Liver (tissue), 9 donors: ENCODE data around the gene ARX. TPM values are rescaled to one million over a fixed set of nuclear protein-coding genes. Genes with fewer than 3 reads are reported as not detected.

ENCODE experiments used
- DNase-seq: peaks from one replicate; pipeline ENCODE4 v3.0.0-alpha.2; 2017; ENCODE audit warnings: low spot score
- H3K27ac ChIP-seq, 2 donors: one replicate each; pipeline ENCODE4 v1.7.0; 2013; ENCODE audit warnings: inconsistent platforms in 2 of 2, low read length in 2 of 2, control low read depth in 1 of 2, low read depth in 1 of 2, mild to moderate bottlenecking in 1 of 2
- H3K27me3 ChIP-seq, 4 donors: one replicate each; pipeline versions ENCODE4 v1.6.1 to v1.7.0; 2013; ENCODE audit warnings: low read length in 3 of 4, inconsistent platforms in 1 of 4, mild to moderate bottlenecking in 1 of 4, moderate library complexity in 1 of 4; ENCODE audit not compliant: control insufficient read depth in 4 of 4, insufficient read depth in 4 of 4
- H3K36me3 ChIP-seq, 4 donors: one replicate each; pipeline versions ENCODE4 v1.6.1 to v1.7.0; 2013; ENCODE audit warnings: low read length in 3 of 4, mild to moderate bottlenecking in 3 of 4, low read depth in 1 of 4, moderate library complexity in 1 of 4; ENCODE audit not compliant: control insufficient read depth in 4 of 4, insufficient read depth in 3 of 4
- H3K4me1 ChIP-seq, 4 donors: one replicate each; pipeline versions ENCODE4 v1.6.1 to v1.7.0; 2013; ENCODE audit warnings: low read length in 3 of 4, mild to moderate bottlenecking in 3 of 4, moderate library complexity in 1 of 4; ENCODE audit not compliant: control insufficient read depth in 4 of 4, insufficient read depth in 4 of 4
- H3K4me3 ChIP-seq, 3 donors: one replicate each; pipeline versions ENCODE4 v1.6.1 to v1.7.0; 2013; ENCODE audit warnings: low read length in 3 of 3, control low read depth in 1 of 3, low read depth in 1 of 3, mild to moderate bottlenecking in 1 of 3
- H3K9ac ChIP-seq, 2 donors: one replicate each; pipeline ENCODE4 v1.7.0; 2013; ENCODE audit warnings: low read length in 2 of 2, mild to moderate bottlenecking in 2 of 2, moderate library complexity in 2 of 2, control low read depth in 1 of 2, low read depth in 1 of 2
- H3K9me3 ChIP-seq, 4 donors: one replicate each; pipeline versions ENCODE4 v1.6.1 to v1.7.0; 2013; ENCODE audit warnings: low read length in 3 of 4; ENCODE audit not compliant: control insufficient read depth in 4 of 4
- EGR1 ChIP-seq, 2 donors: IDR thresholded peaks; 2 replicates each; pipeline ENCODE4 v1.6.1; 2016 to 2018; ENCODE audit warnings: antibody characterized with exemption in 2 of 2, low read depth in 2 of 2
- GABPA ChIP-seq, 2 donors: IDR thresholded peaks in 1 of 2; conservative IDR thresholded peaks in 1 of 2; 2 replicates each; pipeline ENCODE4 v1.6.1; 2016; ENCODE audit warnings: antibody characterized with exemption in 2 of 2, mild to moderate bottlenecking in 1 of 2, moderate library complexity in 1 of 2
- HNF4G ChIP-seq: IDR thresholded peaks from 2 replicates; pipeline ENCODE4 v1.6.1; 2016; ENCODE audit warnings: antibody characterized with exemption
- RAD21 ChIP-seq, 2 donors: IDR thresholded peaks; 2 replicates each; pipeline ENCODE4 v1.6.1; 2016; ENCODE audit warnings: antibody characterized with exemption in 2 of 2, mild to moderate bottlenecking in 2 of 2
- REST ChIP-seq: IDR thresholded peaks from 2 replicates; pipeline ENCODE4 v1.6.1; 2016; ENCODE audit warnings: antibody characterized with exemption, mild to moderate bottlenecking
- SP1 ChIP-seq: IDR thresholded peaks from 2 replicates; pipeline ENCODE4 v1.6.1; 2018; ENCODE audit warnings: antibody characterized with exemption, mild to moderate bottlenecking
- YY1 ChIP-seq: IDR thresholded peaks from 2 replicates; pipeline ENCODE4 v1.6.1; 2016; ENCODE audit warnings: antibody characterized with exemption, mild to moderate bottlenecking
- ZBTB33 ChIP-seq: IDR thresholded peaks from 2 replicates; pipeline ENCODE4 v1.6.1; 2016; ENCODE audit warnings: antibody characterized with exemption
- WGBS: extraction: QIAGEN DNeasy Blood & Tissue Kit; methylation state at CpG from one replicate; pipeline ENCODE4 v1.1.7; 2013; 5-methylcytosine and 5-hydroxymethylcytosine counted together
- polyA plus RNA-seq, 2 donors: library from polyadenylated mRNA; stranded (reverse) in 1 of 2; unstranded in 1 of 2; fragments of 200-250 nt in 1 of 2; fragments of >200 nt in 1 of 2; fragmentation: Nextera tagmentation in 1 of 2; extraction: Ambion mirVana in 1 of 2; gene quantifications; one replicate each; pipeline versions ENCODE4 v1.2.1 to v1.2.3, GENCODE V29; 2013 to 2015
- total RNA-seq, 2 donors: library from RNA; depleted of rRNA; stranded (reverse); fragments of >200 nt; gene quantifications; one replicate each; pipeline ENCODE4 v1.2.3, GENCODE V29; 2014
- donor health status: healthy.
- donor health status: healthy.
- donor health status: healthy.
- donor health status: healthy.
- donor health status: healthy.

Gene ARX
- total and polyA plus RNA-seq, 4 donors, result not detected

GRCh38 chrX:25012433-25012735 is 3.4 kb downstream of the ARX start:
- TF ChIP-seq YY1 (no peak), RAD21 (IDR thresholded peaks at IDR 0.05) (no peak), REST (no peak), GABPA (IDR thresholded peaks at IDR 0.05 in 1 of 2, conservative IDR thresholded peaks at IDR 0.05 in 1 of 2) (no peak)
- Histone ChIP-seq H3K27me3 (peaks cover 0 to 9% (median 4%) of the 10 kb centered on the region in 4 donors), H3K9ac (no peak overlapping the region), H3K36me3 (no peaks in the 10 kb centered on the region), H3K4me3 (no peak overlapping the region), H3K27ac (no peak overlapping the region), H3K9me3 (no peaks in the 10 kb centered on the region), H3K4me1 (peaks cover 4 to 22% (median 9%) of the 10 kb centered on the region in 4 donors)
- 4% methylated on average over 19 of the region's 19 CpGs for WGBS
- DNase-seq, result no peak

GRCh38 chrX:25011589-25012432 is 4.0 kb downstream of the ARX start:
- DNase-seq, result no peak
- no peak overlapping the region for H3K9ac ChIP-seq

More at GRCh38 chrX:25011589-25012432, 4.0 kb downstream of the ARX start:
- Histone ChIP-seq H3K36me3 (no peaks in the 10 kb centered on the region), H3K4me3 (no peak overlapping the region), H3K27ac (no peak overlapping the region), H3K9me3 (no peaks in the 10 kb centered on the region), H3K4me1 (peaks cover 4 to 26% (median 9%) of the 10 kb centered on the region in 4 donors), H3K27me3 (peaks cover 0 to 11% (median 4%) of the 10 kb centered on the region in 4 donors)
- TF ChIP-seq EGR1 (IDR thresholded peaks at IDR 0.05; ENCODE audit: low read depth in 2 of 2) (no peak), ZBTB33 (no peak), HNF4G (no peak), SP1 (no peak)
- 7% methylated on average over 32 of the region's 32 CpGs for WGBS
